Epithelial cell of esophagus (primary cell): Measurements from ENCODE around the gene CHRND.

Source experiments
- DNase-seq: peaks from one replicate; pipeline ENCODE4 v3.0.0; 2010; ENCODE audit warnings: low read depth
- H3K4me3 ChIP-seq: 2 replicates; pipeline ENCODE4 v1.5.1; 2011; ENCODE audit warnings: mild to moderate bottlenecking, low read length, control low read depth
- CTCF ChIP-seq: IDR thresholded peaks from 2 replicates; pipeline ENCODE4 v1.5.1; 2011; ENCODE audit warnings: low read depth, mild to moderate bottlenecking, low read length, control low read depth, inconsistent platforms; ENCODE audit not compliant: insufficient read depth; ENCODE audit errors: missing control alignments

The CHRND gene

GRCh38 chr2:232493701-232494474 is 32.1 kb upstream of the CHRND start:
- no peak overlapping the region for H3K4me3 ChIP-seq
- no peak for TF ChIP-seq CTCF
- DNase-seq = no peak

GRCh38 chr2:232494542-232494941 is 31.4 kb upstream of the CHRND start:
- no peak overlapping the region for H3K4me3 ChIP-seq
- TF ChIP-seq CTCF = no peak
- no peak for DNase-seq

GRCh38 chr2:232495292-232495691 is 30.7 kb upstream of the CHRND start:
- DNase-seq = no peak
- no peak overlapping the region for H3K4me3 ChIP-seq
- no peak for TF ChIP-seq CTCF

GRCh38 chr2:232496501-232497270 is 29.3 kb upstream of the CHRND start:
- no peak for DNase-seq
- no peak for TF ChIP-seq CTCF
- H3K4me3 ChIP-seq = no peak overlapping the region

- DNase-seq = no peak
- H3K4me3 ChIP-seq = no peak overlapping the region
- no peak for TF ChIP-seq CTCF
Measured at GRCh38 chr2:232497348-232497747, 28.6 kb upstream of the CHRND start.

- no peak overlapping the region for H3K4me3 ChIP-seq
- no peak for DNase-seq
- TF ChIP-seq CTCF = no peak
Measured at GRCh38 chr2:232498452-232498851, 27.5 kb upstream of the CHRND start.
